NCI-H146 (cell line): ENCODE measurements around the gene IGF1R.

Source experiments
- DNase-seq: peaks from one replicate; lab custom pipeline; 2025; lab: John Stamatoyannopoulos, UW

Gene IGF1R

DNA sequence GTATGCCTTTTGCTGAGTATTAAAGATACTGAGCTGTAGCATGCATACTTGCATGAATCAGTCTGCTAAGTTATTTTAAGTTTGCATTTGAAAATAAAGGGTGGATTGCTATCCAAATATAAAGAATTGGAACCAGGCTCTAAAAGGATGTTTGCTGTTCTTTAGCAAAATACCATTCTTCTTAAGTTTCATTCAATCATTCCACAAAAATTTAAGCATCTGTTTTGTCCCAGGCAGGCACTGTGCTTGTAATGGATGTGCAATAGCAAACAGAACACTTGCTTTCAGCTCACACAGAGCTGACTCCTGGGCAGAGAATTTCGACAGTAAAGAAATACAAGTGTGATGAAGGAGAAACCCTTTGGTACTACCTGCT lies 208.2 kb downstream of the IGF1R start:
- no peak for DNase-seq

DNA sequence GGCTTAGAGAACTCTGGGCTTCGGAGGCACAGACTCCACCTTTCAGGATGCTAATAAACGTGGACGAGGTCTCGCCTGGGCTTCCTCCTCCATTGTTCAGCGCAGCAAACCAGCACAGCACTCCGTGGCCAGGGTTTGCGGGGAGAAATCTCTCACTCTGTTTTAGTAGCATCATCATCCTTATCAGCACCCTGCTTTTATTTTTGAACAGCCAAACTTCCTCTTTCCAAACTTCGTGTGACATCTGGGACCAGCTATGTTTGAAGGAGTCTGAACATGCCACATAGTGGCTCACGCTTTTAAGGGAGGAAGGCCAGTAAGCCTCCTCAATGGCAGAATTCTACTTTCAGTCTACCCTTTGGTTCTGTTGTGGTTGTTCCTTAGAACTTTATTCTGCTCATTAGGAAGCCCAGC lies 210.3 kb downstream of the IGF1R start:
- no peak for DNase-seq

DNA sequence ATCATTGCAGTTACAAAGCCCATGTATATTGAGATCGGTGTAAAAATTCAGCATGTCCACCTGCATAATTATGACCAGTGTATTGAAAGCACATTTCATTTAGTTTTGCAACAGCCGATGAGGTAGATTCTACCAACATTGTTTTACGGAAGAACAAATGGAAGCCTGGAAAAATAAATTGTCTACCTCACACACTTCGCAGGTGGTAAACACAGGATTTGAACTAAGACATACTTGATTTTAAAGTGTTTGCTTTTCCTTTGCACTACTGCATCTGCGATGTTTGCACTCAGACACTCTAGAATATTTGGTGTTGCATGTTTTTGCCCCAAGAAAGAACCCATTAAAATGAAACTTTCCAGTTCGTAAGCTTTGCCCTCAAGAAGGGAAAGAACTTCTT lies 210.8 kb downstream of the IGF1R start:
- no peak for DNase-seq

DNA sequence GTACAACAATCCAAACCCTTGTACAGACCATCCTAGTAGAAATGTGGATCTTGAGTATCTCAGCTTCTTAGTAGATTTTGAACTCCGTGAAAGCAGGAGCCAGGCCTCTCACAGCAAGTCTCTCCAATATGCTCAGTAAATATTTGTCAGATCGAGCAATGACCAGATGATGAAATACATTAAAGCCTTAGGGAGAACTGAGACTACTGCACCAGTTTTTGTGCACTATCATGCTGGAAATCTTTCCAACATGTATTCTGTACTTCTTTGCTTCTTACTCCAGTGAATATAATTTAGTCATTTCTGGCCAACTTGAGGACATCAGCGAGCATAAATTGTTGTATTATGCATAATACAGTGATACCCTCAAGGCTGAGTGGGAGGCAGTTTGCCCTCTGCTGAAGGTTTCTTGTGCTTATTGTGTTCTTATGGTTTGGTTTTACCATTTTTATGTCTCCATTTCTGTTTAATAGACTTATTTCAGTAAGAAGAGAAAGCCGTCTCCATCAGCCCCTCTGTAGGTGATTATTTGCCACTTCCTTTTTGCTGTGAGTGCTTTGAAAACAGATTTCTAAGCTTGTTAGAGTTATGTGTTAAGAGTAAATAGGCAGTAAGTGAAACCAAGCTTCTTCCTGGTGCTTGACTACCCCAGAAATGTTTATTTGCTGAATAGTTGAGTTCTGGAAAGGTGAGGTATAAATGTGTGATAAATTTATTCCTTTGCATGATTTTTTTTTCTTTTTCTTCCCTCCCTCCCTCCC lies 212.1 kb downstream of the IGF1R start:
- DNase-seq, result no peak

DNA sequence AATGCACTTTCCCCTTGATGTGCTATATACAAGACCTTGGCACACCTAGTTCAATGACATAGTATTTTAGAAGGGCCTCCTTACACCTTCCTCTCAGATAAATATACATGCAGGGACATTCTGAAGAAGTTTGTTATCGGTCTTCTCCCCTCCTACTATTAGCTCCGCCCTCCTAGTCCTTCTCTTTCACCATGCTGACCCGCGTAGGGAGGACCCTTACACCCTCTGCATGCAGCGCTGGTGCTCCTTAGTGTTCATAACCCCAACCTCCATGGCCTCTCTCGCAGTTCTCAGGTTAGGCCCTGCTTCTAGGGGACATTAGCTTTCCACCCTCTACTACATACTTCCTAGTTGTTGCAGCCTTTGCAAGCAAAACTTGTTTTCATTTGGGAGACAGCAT lies 212.8 kb downstream of the IGF1R start:
- no peak for DNase-seq

DNA sequence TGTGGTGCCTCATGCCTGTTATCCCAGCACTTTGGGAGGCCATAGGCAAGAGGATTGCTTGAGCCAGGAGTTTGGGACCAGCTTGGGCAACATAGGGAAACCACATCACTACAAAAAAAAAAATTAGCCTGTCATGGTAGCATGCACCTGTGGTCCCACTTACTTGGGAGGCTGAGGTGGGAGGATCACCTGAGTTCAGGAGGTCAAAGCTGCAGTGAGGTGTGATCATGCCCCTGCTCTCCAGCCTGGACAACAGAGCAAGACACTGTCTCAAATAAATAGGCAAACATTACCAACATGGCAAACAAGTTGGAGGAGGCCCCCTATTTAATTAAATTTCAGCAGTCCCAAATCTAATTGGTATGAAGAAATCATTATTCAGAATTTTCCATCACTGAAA lies 215.6 kb downstream of the IGF1R start:
- DNase-seq, result no peak

DNA sequence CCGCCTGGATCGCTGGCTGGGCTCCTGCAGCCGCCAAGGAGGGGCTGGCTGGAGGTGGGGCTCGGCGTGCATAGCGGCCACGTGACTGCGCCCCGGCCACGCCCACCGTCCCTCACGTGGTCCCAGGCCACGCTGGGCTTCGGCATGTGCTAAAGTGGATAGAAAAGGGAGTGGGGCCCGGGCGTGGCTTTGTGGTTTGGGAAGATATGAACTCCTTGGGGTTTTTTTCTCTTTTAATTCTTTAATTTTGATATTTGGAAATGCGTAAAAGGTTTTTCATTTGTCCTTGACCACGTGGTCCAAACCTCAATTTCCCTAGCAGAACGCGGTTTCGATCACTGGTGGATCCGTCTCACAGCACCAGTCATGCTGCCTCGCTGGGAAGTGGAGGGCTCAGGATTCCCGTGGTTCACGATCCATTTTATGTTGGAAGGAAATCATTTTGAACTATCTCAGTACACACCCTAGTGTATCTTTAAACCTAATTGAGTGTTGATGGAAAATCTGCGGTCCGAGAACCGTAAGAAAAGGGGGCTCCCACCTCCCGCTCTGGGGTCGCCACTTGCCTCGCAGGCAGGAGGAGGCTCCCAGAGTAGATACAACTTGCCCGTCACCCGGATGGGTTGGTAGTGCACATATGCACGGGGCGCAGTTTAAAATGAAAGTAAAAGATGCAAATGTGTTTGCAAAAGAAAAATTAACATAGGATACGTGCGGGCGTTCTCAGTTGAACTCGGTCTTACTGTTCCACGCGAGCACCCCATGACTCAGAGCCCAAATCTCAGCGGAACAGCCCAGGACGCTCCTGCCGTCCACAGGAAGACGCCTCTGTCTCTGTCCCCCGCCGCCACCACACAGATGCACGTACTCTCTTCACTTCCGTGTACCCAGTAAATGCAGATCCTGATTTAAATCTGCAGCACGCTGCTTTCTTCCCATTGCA lies 217.3 kb downstream of the IGF1R start:
- DNase-seq, result no peak

DNA sequence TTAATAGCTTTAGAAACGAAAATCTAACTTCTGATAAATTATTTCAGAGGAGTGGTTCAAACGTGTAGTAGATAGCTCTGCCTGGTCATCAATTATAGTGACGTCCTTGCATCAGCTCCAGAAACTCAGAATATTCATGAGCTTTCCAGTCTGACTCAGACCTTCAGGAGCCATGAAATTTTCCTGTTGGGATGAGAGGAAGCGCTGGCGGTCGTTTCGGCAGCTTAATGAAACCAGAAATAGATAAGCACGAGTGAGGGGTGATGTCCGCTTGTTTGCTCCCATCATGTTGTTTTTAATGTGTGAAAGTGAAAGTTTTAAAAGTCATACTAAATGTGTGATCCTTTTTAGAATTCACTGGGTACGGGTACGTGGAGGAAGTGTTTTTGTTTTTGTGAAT lies 218.2 kb downstream of the IGF1R start:
- DNase-seq, result no peak

DNA sequence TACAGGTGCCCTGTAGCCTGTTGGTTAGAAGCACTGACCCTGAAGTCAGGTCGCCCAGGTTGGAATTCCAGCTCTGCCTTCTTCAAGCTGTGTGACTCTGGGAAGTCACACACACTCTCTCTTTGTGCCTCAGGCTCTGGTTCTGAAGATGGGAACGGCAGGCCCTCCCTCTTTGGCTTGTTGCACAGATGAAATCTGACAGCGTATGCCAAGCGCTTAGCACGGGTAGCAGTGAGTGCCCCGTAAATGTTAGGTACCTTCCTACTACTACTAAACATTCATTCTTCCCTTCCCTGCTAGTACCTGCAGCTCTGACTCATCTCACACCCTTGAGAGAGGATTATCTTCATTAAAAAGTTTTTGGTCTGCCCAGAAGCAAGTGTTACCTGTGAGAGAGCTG lies 220.2 kb downstream of the IGF1R start:
- DNase-seq, result no peak

DNA sequence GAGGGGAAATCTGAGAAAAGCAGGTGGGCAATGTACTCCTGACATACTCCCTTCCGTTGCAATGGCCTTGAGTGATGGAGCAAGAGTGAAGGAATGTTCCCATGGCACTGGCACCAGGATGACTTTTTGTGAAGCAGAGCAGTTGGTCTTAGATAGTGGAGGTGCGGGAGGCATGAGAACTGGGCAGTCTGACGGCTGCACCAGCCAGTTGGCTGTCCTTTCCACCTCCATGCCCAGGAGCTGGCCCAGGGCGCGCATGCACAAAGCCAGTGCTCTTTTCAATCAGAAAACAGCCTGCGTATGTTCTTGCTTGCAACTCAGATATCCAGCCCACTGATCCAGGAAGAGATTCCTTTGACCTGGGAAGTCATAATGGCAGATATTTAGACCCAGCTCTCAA lies 222.4 kb downstream of the IGF1R start:
- no peak for DNase-seq

DNA sequence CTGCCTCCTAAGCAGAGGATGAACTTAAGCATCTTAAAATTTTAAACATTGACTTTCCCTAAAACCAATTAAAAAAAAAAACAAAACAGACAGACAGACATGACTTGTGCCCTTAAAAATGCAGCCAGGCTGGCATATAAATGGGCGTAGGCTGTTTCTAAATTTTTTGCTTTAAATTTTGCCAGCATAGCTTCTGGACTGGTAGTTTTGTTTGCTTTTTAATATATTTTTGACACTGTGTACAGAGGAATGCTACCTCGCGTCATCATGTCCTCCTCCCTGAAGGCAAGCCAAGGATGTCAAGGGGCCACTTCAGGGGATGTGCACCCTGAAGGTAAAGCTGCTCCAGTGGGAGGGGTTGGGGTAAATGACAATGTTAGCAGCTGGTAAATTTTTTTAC lies 224.4 kb downstream of the IGF1R start:
- DNase-seq, result no peak

DNA sequence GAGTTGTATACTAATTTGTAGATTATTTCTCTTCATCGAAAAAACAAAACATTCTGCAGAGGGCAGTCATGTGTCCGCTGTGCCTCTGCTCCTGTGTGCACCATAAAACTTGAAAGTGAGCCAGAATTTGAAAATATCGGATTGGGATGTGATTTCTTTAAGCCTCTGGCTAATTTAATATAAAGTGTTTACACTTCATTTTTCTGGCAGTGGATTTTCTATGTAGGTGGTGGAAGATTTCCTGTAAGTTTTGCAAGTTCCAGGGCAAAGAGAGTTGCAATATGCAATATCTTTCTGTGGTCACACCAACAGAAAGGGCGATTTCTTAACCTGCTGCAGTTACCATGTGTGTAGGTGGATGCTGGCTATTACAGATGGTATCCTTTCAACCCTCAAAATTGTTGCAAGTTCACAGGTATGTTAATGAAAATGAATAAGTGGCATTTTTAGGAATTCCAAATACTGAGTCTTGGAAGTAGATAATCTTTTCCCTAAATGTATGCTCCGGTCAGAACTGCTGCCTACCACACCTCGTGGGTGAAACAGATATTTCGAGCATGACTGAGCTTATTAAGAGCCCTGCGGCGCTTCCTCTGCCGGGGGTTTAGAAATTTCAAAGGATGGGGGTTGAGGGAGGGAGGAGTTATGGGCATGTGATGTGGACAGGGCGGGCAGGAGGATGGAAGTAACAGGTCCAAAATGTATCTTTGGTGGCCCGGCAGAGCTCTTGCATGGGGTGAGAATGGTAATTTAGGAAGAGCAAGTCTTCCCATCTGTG lies 225.3 kb downstream of the IGF1R start:
- no peak for DNase-seq

DNA sequence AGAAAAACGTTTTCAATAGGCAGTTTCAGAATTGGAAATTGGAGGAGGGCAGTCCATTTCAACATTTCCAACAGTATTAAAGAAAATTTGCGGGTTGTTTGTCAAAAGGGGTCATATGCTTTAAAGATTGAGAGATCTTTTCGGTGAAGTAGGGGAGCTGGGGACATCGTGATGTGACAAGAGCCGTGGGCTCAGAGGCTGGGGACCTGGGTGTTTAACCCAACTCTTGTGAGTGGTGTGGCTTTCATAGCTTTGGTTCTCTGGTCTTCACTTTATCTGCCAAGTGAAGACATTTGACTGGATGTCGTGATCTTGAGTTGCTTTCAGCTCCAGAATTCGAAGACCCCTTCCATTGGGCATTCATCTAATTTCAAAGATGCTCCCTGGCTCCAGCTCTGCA lies 226.0 kb downstream of the IGF1R start:
- no peak for DNase-seq

DNA sequence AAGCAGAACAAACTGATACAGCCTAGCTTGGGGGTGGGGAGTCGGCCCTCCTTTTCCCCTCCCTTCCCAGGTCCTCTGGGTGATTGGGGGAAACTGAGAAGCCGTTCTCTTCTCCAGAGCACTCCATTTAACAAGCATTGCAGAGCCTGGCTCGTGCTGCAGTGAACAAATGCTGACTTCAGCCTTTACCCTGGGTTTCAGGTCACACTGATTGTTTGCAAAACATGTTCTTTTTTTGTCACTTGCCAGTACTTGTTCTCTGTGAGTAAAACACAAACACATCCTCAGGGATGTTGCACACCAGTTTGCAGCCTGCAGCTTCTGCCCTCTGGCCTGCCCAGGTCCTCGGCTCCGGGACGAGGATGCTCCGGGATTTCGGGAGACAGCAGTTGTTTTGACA lies 226.4 kb downstream of the IGF1R start:
- no peak for DNase-seq

DNA sequence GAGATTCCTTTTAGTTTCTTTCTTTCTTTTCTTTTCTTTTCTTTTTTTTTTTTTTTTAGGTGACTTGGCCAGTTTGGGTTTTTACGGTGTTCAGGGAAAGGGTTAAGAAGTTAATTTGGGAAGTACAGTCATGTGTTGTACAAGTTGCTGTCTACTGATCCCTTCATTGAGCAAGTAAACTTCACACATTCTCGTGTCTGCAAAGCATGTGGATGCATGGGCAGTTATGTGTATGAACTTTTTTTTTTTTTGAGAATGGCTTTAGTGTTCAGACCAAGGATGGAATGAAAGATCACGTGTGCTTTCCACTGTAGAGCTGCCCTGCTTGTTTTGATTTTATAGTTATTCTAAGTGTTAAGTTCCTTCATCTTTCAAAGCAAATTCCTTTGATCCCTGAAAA lies 227.0 kb downstream of the IGF1R start:
- DNase-seq, result no peak

DNA sequence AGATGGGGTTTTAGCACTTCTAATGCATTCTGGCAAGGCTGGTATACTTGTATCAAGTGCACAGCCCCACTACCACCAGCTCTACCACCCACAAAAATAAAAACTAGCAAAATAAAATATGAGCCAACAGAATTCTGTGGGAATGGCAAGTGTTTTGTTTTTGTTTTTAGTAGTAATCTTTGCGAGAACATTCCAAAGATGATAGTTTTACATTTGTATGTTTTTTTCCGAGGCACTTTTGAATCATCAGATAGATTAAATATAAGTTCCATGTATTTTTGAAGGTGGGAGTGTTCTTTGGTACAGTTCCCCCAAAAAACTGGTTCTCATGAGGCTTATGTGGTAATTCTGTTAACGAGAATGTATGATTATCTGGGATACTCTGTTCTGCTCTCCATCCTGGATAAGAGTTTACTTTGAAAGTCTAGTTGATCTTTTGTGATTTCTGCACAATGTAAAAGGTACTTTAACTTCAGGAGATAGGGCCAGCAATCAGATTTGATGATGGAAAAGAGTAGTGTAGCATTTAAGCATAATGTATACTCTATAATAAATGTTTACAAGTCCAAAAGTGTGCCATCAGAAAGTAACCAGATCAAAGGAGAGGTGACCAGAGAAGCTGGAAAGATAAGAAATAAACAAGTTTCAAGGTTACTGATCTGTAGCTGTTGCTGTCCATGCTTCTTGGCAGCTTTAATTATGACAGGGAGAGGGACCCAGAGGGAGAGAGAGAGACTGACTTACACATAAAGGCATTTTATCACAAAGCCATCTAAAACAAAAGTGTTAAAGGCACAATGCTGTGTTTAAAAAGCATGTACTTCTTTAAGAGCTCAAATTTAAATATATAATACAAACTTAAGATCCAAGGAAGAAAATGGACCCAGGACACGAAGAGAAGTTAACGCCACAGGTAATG lies 228.4 kb downstream of the IGF1R start:
- no peak for DNase-seq

DNA sequence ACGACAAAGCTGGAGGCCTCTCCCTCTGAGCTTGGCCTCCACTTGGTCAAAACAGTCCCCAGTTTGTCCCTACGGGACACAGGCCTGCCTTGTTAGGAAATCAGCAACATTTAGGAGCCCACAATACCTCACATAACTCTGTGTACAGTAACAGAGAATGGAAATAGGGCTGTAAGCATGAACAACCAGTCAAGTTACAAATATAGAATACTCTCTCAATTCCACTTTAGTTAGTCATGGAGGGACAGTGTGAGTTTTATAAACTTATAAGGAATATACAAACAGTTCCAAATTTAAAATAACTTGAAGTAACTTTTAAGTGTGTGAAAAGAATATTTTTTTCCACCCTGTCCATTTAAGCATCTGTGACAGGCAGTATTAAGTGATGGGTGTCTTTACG lies 229.8 kb downstream of the IGF1R start:
- DNase-seq, result no peak

DNA sequence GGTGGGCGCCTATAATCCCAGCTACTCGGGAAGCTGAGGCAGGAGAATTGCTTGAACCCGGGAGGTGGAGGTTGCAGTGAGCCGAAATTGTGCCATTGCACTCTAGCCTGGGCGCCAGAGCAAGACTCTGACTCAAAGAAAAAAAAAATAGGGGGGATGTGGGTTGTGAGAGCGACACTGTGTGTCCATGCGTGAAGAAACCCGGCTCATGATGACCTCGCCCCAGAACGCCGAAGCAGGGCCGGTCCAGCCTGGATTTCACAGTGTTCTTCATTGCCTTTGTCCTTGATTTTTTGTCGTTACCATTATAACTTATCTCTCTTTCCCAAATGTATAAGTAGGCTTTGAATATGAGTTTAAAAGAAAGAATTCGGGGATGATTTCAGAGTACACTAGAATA lies 230.5 kb downstream of the IGF1R start:
- no peak for DNase-seq

DNA sequence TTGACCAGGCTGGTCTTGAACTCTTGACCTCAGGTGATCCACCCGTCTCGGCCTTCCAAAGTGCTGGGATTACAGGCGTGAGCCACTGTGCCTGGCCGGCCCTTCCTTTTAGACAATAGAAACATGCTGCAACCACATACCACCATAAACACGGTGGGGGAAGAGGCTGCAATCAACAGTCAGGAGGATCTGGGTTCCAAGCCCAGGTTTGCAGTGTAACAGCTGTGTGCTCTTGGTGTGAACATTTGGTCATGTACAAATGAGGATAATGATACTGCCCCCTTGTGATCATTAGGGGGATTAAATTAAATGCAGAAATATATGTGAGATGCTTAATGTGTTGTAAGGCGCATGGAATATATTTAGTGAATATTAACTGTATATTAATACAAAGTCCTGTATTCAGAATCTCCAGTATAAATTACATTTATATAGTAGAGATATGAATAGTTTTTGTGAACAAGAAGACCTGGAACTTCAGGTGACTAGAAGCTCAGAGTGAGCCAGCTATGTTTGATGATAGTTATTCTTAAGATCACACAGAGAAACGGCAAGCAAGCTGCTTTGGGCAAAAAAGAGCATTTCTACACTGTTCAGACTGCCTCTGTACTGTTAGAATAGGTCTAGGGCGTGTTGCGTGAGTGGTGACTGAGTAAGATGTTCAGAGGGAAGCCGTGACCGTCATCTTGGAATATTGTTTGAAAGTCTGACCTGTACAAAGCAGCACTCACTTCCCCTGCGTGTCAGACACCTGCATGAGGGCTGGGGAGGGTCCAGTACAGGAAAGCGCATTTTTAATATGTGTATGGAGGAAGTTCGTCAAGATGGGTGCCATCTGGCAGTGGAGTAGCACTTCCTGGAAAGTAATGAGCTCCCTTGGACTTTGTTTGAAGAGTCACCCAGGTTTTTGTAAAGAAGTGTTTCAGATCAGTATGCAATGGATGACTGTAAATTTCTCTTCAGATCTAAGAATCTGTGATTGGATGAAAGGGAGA lies 233.5 kb downstream of the IGF1R start:
- peak; percentile 35 for DNase-seq

DNA sequence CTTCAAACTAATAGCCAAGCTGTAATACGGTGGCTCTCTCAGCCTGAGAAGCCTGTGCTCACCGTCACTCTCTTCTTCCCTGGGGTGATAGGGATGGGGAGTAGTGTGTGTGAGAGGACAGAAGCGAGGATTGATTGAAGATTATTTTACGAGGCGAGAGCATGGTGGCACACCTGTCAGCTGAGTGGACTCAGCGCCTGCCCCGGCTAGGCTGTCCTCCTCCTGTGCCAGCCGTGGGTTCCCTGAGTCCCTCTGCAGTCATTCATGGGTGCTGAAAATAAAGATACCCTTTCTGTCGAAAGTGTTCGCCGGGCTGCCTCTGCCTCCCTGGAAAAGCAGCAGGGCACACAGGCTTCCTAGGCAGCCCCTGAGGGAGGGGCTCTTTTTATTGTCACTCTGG lies 235.1 kb downstream of the IGF1R start:
- DNase-seq, result no peak
